Stimulated activated CD4-positive, alpha-beta T cell treated with anti-CD3 and anti-CD28 coated beads, Interleukin-4, amount 100 ng/mL, for 1 hour (primary cell): ENCODE measurements around the gene TOMM22.

Experiments used
- DNase-seq: peaks from one replicate; pipeline ENCODE4 v3.0.0-alpha.2; 2020

TOMM22 gene

GRCh38 chr22:38715852-38716251, 34.1 kb downstream of the TOMM22 start:
- DNase-seq, result no peak

- DNase-seq, result no peak
Observed at GRCh38 chr22:38716271-38716670, 34.5 kb downstream of the TOMM22 start.

GRCh38 chr22:38716826-38717225, 35.1 kb downstream of the TOMM22 start:
- no peak for DNase-seq

- DNase-seq, result no peak
Observed at GRCh38 chr22:38717244-38717643, 35.5 kb downstream of the TOMM22 start.

GRCh38 chr22:38718414-38718813, 36.7 kb downstream of the TOMM22 start:
- DNase-seq, result no peak

DNA sequence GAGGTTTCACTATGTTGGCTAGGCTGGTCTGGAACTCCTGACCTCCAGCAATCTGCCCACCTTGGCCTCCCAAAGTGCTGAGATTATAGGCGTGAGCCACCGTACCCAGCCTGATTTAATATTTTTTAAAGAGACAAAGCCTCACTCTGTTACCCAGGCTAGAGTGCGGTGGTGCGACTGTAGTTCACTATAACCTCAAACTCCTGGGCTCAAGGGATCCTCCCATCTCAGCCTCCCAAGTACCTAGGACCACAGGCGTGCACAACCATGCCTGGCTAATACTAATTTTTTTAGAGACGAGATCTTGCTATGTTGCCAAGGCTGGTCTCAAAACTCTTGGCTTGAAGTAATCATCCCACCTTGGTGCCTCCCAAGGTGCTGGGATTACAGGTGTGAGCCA, 37.4 kb downstream of the TOMM22 start:
- DNase-seq, result no peak

DNA sequence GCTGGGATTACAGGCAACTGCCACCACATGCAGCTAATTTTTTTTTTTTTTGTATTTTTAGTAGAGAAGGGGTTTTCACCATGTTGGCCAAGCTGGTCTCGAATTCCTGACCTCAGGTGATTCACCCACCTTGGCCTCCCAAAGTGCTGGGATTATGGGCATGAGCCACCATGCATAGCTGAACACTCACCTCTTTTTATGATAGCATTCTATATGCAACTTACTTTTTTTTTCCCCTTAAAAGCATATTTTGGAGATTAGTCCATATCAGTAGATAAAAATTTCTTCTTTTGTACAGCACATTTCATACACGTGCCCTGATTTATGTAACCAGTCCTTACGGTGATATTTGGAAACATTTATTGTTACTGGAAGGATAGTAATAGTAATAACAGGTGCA, 38.6 kb downstream of the TOMM22 start:
- DNase-seq, result no peak

DNA sequence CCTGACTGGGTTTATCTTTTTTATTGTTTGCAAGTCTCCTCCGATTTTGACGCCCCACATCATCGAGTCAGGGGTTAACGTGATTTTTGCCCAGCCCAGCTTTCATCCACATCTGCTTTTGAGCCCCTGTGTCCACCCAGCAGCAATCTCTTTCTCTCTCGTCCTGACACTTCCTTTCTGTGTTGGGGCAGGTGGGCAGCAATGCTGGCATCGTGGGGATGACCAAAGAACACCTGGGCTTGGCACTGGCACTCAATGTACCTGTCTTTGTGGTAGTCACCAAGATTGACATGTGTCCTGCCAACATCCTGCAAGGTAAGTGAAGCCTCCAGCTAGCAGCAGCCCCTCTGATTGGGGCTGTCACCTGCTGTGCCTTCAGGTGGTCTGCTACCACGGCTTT, 39.8 kb downstream of the TOMM22 start:
- no peak for DNase-seq

- no peak for DNase-seq
Observed at GRCh38 chr22:38724176-38724575, 42.4 kb downstream of the TOMM22 start.

- no peak for DNase-seq
Observed at GRCh38 chr22:38724926-38725571, 43.3 kb downstream of the TOMM22 start.

DNA sequence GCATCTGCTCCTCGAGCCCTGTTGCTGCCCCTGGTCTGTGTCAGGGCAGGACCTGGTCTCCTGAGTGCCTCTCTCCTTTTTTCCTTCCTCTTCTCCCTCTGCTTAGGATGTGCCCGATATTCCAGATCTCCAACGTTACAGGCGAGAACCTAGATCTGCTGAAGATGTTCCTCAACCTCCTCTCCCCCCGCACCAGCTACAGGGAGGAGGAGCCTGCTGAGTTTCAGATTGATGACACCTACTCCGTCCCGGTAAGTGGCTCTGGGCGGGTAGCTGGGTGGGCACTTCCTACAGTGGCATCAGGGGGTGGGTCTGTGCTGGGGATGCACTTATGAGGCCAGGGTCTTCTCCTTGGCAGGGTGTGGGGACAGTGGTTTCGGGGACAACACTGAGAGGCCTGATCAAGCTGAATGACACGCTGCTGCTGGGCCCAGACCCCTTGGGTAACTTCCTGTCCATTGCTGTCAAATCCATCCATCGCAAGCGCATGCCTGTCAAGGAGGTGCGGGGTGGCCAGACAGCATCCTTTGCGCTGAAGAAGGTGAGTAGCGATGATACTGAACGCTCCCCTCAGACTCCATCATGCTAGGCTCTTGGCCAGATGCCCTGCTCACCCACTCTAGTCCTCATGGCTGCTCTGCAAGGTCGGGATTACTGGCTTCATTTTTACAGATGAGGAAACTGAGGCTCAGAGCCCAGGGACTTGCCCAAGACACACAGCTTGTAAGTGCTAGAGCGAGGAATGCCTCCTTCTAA, 44.3 kb downstream of the TOMM22 start:
- DNase-seq, result no peak

GRCh38 chr22:38727123-38727522, 45.4 kb downstream of the TOMM22 start:
- DNase-seq, result no peak

- DNase-seq, result no peak
Observed at GRCh38 chr22:38727530-38728451, 46.0 kb downstream of the TOMM22 start.

- DNase-seq, result no peak
Observed at GRCh38 chr22:38728871-38729796, 47.4 kb downstream of the TOMM22 start.

- DNase-seq, result no peak
Observed at GRCh38 chr22:38729946-38730345, 48.2 kb downstream of the TOMM22 start.

GRCh38 chr22:38730411-38730871, 48.7 kb downstream of the TOMM22 start:
- no peak for DNase-seq

DNA sequence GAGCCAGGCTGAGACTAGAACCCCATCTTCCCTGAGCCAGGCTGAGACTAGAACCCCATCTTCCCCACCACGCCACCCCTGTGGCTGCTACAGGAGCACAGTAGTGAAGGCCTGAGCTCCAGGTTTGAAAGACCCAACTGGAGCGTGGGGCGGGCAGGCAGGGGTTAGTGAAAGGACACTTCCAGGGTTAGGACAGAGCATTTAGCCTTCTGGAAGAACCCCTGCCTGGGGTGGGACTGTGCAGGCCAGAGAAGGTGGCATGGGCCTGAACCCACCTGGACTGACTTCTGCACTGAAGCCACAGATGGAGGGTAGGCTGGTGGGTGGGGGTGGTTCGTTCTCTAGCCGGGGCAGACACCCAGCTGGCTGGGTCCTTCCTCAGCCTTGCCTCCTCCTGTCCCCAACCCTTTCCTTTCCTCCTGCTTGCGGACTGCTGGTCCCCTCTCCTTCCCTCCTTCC, 50.0 kb downstream of the TOMM22 start:
- no peak for DNase-seq

DNA sequence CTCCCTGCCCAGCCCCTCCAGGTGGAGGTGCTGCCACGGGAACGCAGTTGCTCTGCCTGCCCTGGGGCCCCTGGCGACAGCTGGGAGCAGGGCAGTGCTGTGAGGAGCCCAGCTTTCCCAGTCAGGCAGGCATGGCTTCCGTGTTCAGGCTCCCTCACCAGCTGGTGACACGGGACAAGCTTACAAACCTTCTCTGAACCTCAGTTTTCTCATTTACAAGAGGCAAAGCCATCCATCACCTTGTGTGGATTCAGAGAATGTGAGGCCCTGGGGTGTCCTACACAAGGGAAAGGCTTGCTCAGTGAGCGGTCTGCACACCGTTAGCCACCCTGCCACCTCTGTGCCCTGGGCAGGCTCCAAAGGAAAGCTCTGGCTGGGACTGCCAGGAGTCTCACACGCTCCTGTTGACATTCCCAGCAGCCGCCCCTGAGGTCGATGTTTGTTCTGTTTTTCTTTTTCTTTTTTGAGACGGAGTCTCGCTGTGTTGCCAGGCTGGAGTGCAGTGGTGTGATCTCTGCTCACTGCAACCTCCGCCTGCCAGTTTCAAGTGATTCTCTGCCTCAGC, 50.6 kb downstream of the TOMM22 start:
- DNase-seq, result no peak

- peak; percentile 58 for DNase-seq
Observed at GRCh38 chr22:38733329-38733723, 51.6 kb downstream of the TOMM22 start.

- no peak for DNase-seq
Observed at GRCh38 chr22:38733724-38734381, 52.1 kb downstream of the TOMM22 start.

DNA sequence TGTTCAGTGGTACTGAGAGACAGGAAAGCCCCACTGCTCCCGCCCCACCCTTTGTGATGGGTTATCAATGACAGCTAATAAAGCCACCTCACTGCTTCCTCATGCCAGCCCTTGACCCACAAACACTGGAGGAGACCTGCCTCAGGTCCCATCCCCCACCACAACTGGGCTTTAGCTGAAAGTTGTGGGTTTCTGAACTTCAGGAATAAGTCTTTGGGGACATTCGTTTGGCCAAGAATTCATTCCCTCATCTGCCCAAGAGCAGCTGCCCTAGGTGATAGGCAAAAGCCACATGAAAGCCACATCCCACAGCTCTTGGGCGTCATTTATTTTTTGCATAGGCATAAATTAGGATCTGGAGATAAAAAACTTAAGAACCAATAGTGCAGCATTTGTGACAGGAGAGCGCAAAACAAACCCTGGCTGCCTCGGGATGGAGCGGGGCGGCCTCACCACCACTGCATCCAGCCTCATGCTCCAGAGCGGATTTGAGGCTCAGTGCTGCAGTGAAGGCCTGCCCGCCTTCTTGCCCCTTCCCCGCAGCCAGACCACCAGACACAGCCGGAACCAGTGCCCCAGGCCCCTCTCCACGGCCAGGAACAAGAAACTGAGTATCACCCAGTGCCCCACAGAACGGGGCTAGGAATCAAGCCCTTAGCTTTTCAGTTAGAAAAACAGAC, 52.8 kb downstream of the TOMM22 start:
- DNase-seq, result no peak
